ENCODE results near the gene GREB1.

GREB1 gene

GRCh38 chr2:11559786-11560155, 25.9 kb downstream of the GREB1 start:
- Mint-ChIP-seq H3K27me3 (peaks cover 52% of the 10 kb centered on the region), H3K4me1 (no peaks in the 10 kb centered on the region), H3K9me3 (no peaks in the 10 kb centered on the region), H3K27ac (no peak overlapping the region), H3K4me3 (no peak overlapping the region)
- DNase-seq (no peak), ATAC-seq (no peak)

- ATAC-seq (no peak), DNase-seq (no peak)
- H3K4me3 Mint-ChIP-seq: no peak overlapping the region
- H3K27me3 Mint-ChIP-seq: peaks cover 41% of the 10 kb centered on the region
- H3K9me3 Mint-ChIP-seq: no peaks in the 10 kb centered on the region
- no peak overlapping the region for H3K27ac Mint-ChIP-seq
- H3K4me1 Mint-ChIP-seq: no peaks in the 10 kb centered on the region
Measured at GRCh38 chr2:11560806-11561205, 27.0 kb downstream of the GREB1 start.

GRCh38 chr2:11562011-11562410, 28.2 kb downstream of the GREB1 start:
- DNase-seq (no peak), ATAC-seq (no peak)
- Mint-ChIP-seq H3K27me3 (peaks cover 29% of the 10 kb centered on the region), H3K4me1 (no peaks in the 10 kb centered on the region), H3K9me3 (no peaks in the 10 kb centered on the region), H3K4me3 (no peak overlapping the region), H3K27ac (no peak overlapping the region)

GRCh38 chr2:11562476-11562875, 28.6 kb downstream of the GREB1 start:
- Mint-ChIP-seq H3K9me3 (no peaks in the 10 kb centered on the region), H3K27ac (no peak overlapping the region), H3K4me3 (no peak overlapping the region), H3K4me1 (no peaks in the 10 kb centered on the region), H3K27me3 (peaks cover 25% of the 10 kb centered on the region)
- ATAC-seq: no peak
- no peak for DNase-seq

- Mint-ChIP-seq H3K27me3 (peaks cover 15% of the 10 kb centered on the region), H3K4me3 (no peak overlapping the region), H3K4me1 (no peaks in the 10 kb centered on the region), H3K9me3 (no peaks in the 10 kb centered on the region), H3K27ac (no peak overlapping the region)
- no peak for DNase-seq
- ATAC-seq: no peak
Measured at GRCh38 chr2:11563784-11564666, 30.2 kb downstream of the GREB1 start.

GRCh38 chr2:11564816-11565567, 31.1 kb downstream of the GREB1 start:
- Mint-ChIP-seq H3K9me3 (no peaks in the 10 kb centered on the region), H3K27me3 (peaks cover 13% of the 10 kb centered on the region), H3K27ac (no peak overlapping the region), H3K4me3 (no peak overlapping the region), H3K4me1 (no peaks in the 10 kb centered on the region)
- DNase-seq: no peak
- no peak for ATAC-seq

GRCh38 chr2:11566383-11566782, 32.5 kb downstream of the GREB1 start:
- Mint-ChIP-seq H3K27me3 (peaks cover 7% of the 10 kb centered on the region), H3K4me3 (no peak overlapping the region), H3K27ac (no peak overlapping the region), H3K9me3 (no peaks in the 10 kb centered on the region), H3K4me1 (no peaks in the 10 kb centered on the region)
- ATAC-seq: no peak
- DNase-seq: no peak

- Mint-ChIP-seq H3K27me3 (peaks cover 7% of the 10 kb centered on the region), H3K27ac (no peak overlapping the region), H3K4me1 (no peaks in the 10 kb centered on the region), H3K9me3 (no peaks in the 10 kb centered on the region), H3K4me3 (no peak overlapping the region)
- DNase-seq: no peak
- no peak for ATAC-seq
Measured at GRCh38 chr2:11567631-11568031, 33.8 kb downstream of the GREB1 start.

GRCh38 chr2:11568436-11568835, 34.6 kb downstream of the GREB1 start:
- Mint-ChIP-seq H3K4me1 (no peaks in the 10 kb centered on the region), H3K4me3 (no peak overlapping the region), H3K27me3 (peaks cover 7% of the 10 kb centered on the region), H3K9me3 (no peaks in the 10 kb centered on the region), H3K27ac (no peak overlapping the region)
- ATAC-seq (no peak), DNase-seq (no peak)

- Mint-ChIP-seq H3K4me3 (no peak overlapping the region), H3K27ac (peak overlapping the region in 1 of 2 donors; percentile 64), H3K27me3 (peaks cover 7% of the 10 kb centered on the region), H3K4me1 (no peaks in the 10 kb centered on the region), H3K9me3 (no peaks in the 10 kb centered on the region)
- no peak for ATAC-seq
- no peak for DNase-seq
Measured at GRCh38 chr2:11569636-11570035, 35.8 kb downstream of the GREB1 start.

- Mint-ChIP-seq H3K4me3 (no peak overlapping the region), H3K27me3 (peaks cover 7% of the 10 kb centered on the region), H3K27ac (peak overlapping the region in 1 of 2 donors; percentile 31), H3K9me3 (no peaks in the 10 kb centered on the region), H3K4me1 (no peaks in the 10 kb centered on the region)
- DNase-seq: no peak
- no peak for ATAC-seq
Measured at GRCh38 chr2:11571170-11571569, 37.3 kb downstream of the GREB1 start.

GRCh38 chr2:11572996-11573395, 39.2 kb downstream of the GREB1 start:
- Mint-ChIP-seq H3K9me3 (no peaks in the 10 kb centered on the region), H3K27ac (no peak overlapping the region), H3K27me3 (peaks cover 13% of the 10 kb centered on the region), H3K4me3 (no peak overlapping the region), H3K4me1 (no peaks in the 10 kb centered on the region)
- no peak for DNase-seq
- ATAC-seq: no peak

- Mint-ChIP-seq H3K9me3 (no peaks in the 10 kb centered on the region), H3K27me3 (peaks cover 16% of the 10 kb centered on the region), H3K27ac (no peak overlapping the region), H3K4me1 (no peaks in the 10 kb centered on the region), H3K4me3 (no peak overlapping the region)
- ATAC-seq (no peak), DNase-seq (no peak)
Measured at GRCh38 chr2:11573418-11574175, 39.8 kb downstream of the GREB1 start.

GRCh38 chr2:11574176-11575046, 40.6 kb downstream of the GREB1 start:
- DNase-seq (no peak), ATAC-seq (no peak)
- Mint-ChIP-seq H3K27me3 (peaks cover 19% of the 10 kb centered on the region), H3K27ac (no peak overlapping the region), H3K9me3 (no peaks in the 10 kb centered on the region), H3K4me1 (no peaks in the 10 kb centered on the region), H3K4me3 (no peak overlapping the region)

GRCh38 chr2:11576398-11576797, 42.6 kb downstream of the GREB1 start:
- Mint-ChIP-seq H3K4me1 (no peaks in the 10 kb centered on the region), H3K27ac (no peak overlapping the region), H3K4me3 (no peak overlapping the region), H3K9me3 (no peaks in the 10 kb centered on the region), H3K27me3 (peaks cover 22% of the 10 kb centered on the region)
- no peak for DNase-seq
- ATAC-seq: no peak
